Neural progenitor cell (in vitro differentiated cells): ENCODE measurements around the gene EMC8. TPM values are rescaled to one million over a fixed set of nuclear protein-coding genes. Genes with fewer than 3 reads are reported as not detected.

Source experiments
- DNase-seq: peaks from one replicate; pipeline ENCODE4 v3.0.0-alpha.2; 2016; ENCODE audit warnings: low spot score
- H2AFZ ChIP-seq: fragments of 200-600 bp; sonication (generic); replicated peaks from 2 replicates; pipeline ENCODE4 v1.6.1; 2016; ENCODE audit warnings: antibody characterized with exemption
- H3F3A ChIP-seq: fragments of 200-600 bp; sonication (generic); 2 replicates; pipeline ENCODE4 v1.6.1; 2016; ENCODE audit warnings: antibody characterized with exemption, low read depth
- H3K27ac ChIP-seq: fragments of 200-600 bp; sonication (generic); 2 replicates; pipeline ENCODE4 v1.5.1; 2016; ENCODE audit warnings: mild to moderate bottlenecking
- H3K27me3 ChIP-seq: fragments of 200-600 bp; sonication (generic); 2 replicates; pipeline ENCODE4 v1.6.1; 2016; ENCODE audit warnings: mild to moderate bottlenecking, moderate library complexity
- H3K36me3 ChIP-seq: fragments of 200-600 bp; sonication (generic); 2 replicates; pipeline ENCODE4 v1.5.1; 2016
- H3K4me1 ChIP-seq: fragments of 200-600 bp; sonication (generic); 2 replicates; pipeline ENCODE4 v1.6.1; 2016; ENCODE audit warnings: mixed run types
- H3K4me2 ChIP-seq: fragments of 200-600 bp; sonication (generic); 2 replicates; pipeline ENCODE4 v1.6.1; 2016
- H3K4me3 ChIP-seq: fragments of 200-600 bp; sonication (generic); 2 replicates; pipeline ENCODE4 v1.5.1; 2016
- H3K79me2 ChIP-seq: fragments of 200-600 bp; sonication (generic); 2 replicates; pipeline ENCODE4 v1.6.1; 2016; ENCODE audit warnings: low read depth
- H3K9ac ChIP-seq: fragments of 200-600 bp; sonication (generic); 2 replicates; pipeline ENCODE4 v1.6.1; 2016
- H3K9me3 ChIP-seq: fragments of 200-600 bp; sonication (generic); 2 replicates; pipeline ENCODE4 v1.5.1; 2016; ENCODE audit warnings: low read depth
- H4K20me1 ChIP-seq: fragments of 200-600 bp; sonication (generic); 2 replicates; pipeline ENCODE4 v1.6.1; 2016; ENCODE audit warnings: low read depth
- H3K27ac Mint-ChIP-seq: 3 replicates; pipeline ENCODE4 v1.8.0; 2021; ENCODE audit warnings: mixed read lengths
- H3K27me3 Mint-ChIP-seq: 2 replicates; pipeline ENCODE4 v1.8.0; 2022; ENCODE audit warnings: low read depth, mild to moderate bottlenecking, inconsistent platforms, moderate library complexity, mixed read lengths; ENCODE audit not compliant: insufficient read depth
- H3K36me3 Mint-ChIP-seq: 3 replicates; pipeline ENCODE4 v1.8.0; 2021; ENCODE audit warnings: mixed read lengths
- H3K4me1 Mint-ChIP-seq: 3 replicates; pipeline ENCODE4 v1.8.0; 2021; ENCODE audit warnings: mixed read lengths
- H3K4me3 Mint-ChIP-seq: 3 replicates; pipeline ENCODE4 v1.8.0; 2021; ENCODE audit warnings: mild to moderate bottlenecking, moderate library complexity, mixed read lengths
- H3K9me3 Mint-ChIP-seq: 3 replicates; pipeline ENCODE4 v1.8.0; 2020; ENCODE audit warnings: mixed read lengths
- CTCF ChIP-seq: fragments of 200-600 bp; sonication (generic); IDR thresholded peaks from 2 replicates; pipeline ENCODE4 v1.5.1; 2017; ENCODE audit warnings: antibody characterized with exemption, mild to moderate bottlenecking
- EZH2 ChIP-seq: fragments of 200-600 bp; sonication (generic); IDR thresholded peaks from 2 replicates; pipeline ENCODE4 v1.6.1; 2017; ENCODE audit warnings: antibody characterized with exemption, mild to moderate bottlenecking, moderate library complexity
- EZH2phosphoT487 ChIP-seq: fragments of 200-600 bp; sonication (generic); IDR thresholded peaks from 2 replicates; pipeline ENCODE4 v1.6.1; 2017; ENCODE audit warnings: antibody characterized with exemption
- total RNA-seq: library from RNA; depleted of rRNA; stranded (reverse); fragments of >200 nt; gene quantifications from 2 replicates; pipeline ENCODE4 v1.2.3, GENCODE V29; 2015; ENCODE audit warnings: low replicate concordance

Gene EMC8
- total RNA-seq, 1 donor from 2014 or later: 25.1 TPM

DNA sequence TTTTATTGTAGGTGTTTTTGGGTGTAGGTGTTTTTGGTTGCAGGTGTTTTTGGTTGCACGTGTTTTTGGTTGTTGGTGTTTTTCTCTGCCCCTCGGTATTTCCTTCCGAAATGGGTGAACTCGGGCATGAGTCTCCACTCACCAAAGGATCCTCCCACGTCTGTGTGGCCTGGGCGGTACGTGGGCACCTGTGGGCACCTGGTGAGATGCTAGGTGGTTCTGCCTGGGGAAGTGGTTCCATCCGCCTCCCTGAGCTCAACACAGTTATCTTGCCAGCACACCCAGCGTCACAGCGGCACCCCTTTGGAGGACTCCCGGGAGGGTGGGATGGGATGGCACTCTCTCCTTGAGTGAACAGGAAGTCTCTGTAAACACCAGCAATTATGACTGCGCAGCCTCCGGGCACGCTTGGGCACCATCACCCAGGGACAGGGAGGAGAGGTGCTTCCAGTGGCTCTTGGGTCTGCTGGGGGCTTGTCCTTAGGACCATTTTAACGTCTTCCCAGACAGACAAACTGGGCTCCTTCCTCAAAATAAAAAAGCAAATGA is 29.9 kb upstream of the EMC8 start:
- Histone ChIP-seq H3K4me2 (no peak overlapping the region), H3K36me3 (no peaks in the 10 kb centered on the region), H3K9ac (no peak overlapping the region), H3K27me3 (no peaks in the 10 kb centered on the region), H3K4me1 (no peaks in the 10 kb centered on the region), H3K79me2 (no peaks in the 10 kb centered on the region), H4K20me1 (no peaks in the 10 kb centered on the region), H3K4me3 (no peak overlapping the region), H3K9me3 (no peaks in the 10 kb centered on the region), H3K27ac (no peak overlapping the region), H3F3A (no peaks in the 10 kb centered on the region), H2AFZ (no peak overlapping the region)
- Mint-ChIP-seq H3K4me3 (no peak overlapping the region), H3K36me3 (no peaks in the 10 kb centered on the region), H3K27me3 (peaks cover 16% of the 10 kb centered on the region), H3K9me3 (peaks cover 15% of the 10 kb centered on the region), H3K4me1 (no peaks in the 10 kb centered on the region), H3K27ac (no peak overlapping the region)
- no peak for DNase-seq
- TF ChIP-seq EZH2phosphoT487 (no peak), EZH2 (no peak), CTCF (no peak)

DNA sequence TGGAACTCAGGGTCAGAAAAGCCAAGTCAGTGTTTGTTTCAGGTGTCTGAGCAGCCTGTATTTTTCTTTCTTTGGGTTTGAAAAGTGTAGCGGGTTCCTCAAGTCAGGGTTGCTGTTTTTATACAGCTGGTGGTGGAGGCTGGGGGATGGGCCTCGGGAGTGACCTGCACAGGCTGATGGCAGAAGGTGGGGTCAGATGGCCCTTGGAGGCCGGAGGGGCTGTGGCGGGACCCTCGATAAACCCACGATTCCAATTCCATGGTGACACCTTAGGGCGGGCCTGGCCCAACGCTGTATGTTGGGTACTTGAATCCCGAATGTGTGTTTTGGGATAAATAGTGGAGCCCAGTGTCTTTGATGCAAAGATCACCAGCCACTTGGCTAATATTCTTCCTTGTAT is 28.8 kb upstream of the EMC8 start:
- no peak overlapping the region for H3K4me3 Mint-ChIP-seq

DNA sequence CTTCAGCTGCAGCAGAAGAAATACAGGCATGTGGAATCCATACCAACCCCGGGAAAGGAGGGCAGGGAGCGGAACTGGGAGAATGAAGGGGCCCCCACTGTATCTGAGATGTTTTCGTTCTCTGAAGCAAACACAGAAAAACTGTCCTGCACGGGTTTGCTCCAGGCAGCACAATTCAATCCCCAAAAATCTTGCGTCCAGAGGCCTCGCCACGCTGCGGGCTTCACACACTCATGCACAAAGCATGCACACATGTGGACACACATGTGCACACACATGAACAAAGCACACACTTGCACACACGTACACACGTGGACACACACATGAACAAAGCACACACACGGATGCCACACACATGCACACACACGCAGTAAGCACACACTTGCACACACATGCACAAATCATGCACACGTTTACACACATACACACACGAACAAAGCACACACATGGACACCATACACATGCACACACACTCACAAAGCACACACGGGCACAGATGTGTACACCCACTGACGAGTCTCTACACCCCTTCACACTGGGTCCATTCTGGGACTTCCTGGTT is 27.4 kb upstream of the EMC8 start:
- Histone ChIP-seq H3K27ac (no peak overlapping the region), H3K79me2 (no peaks in the 10 kb centered on the region), H3K36me3 (no peaks in the 10 kb centered on the region), H3K9ac (no peak overlapping the region), H3K4me2 (no peak overlapping the region), H3K4me1 (no peaks in the 10 kb centered on the region), H3K4me3 (no peak overlapping the region), H3F3A (no peaks in the 10 kb centered on the region), H3K27me3 (peaks cover 4% of the 10 kb centered on the region), H4K20me1 (no peaks in the 10 kb centered on the region), H3K9me3 (no peaks in the 10 kb centered on the region), H2AFZ (no peak overlapping the region)
- H3K4me3 Mint-ChIP-seq: no peak overlapping the region
- peaks cover 8% of the 10 kb centered on the region for H3K27me3 Mint-ChIP-seq
- H3K27ac Mint-ChIP-seq: peak overlapping the region; percentile 44
- peaks cover 3% of the 10 kb centered on the region for H3K4me1 Mint-ChIP-seq
- H3K9me3 Mint-ChIP-seq: peaks cover 5% of the 10 kb centered on the region
- TF ChIP-seq EZH2phosphoT487: no peak
- TF ChIP-seq EZH2: no peak
- no peak for TF ChIP-seq CTCF
- no peaks in the 10 kb centered on the region for H3K36me3 Mint-ChIP-seq
- DNase-seq: no peak

More for the DNA sequence above, 28.8 kb upstream of the EMC8 start:
- Histone ChIP-seq H2AFZ (no peak overlapping the region), H3K4me3 (no peak overlapping the region), H3K27me3 (no peaks in the 10 kb centered on the region), H3K27ac (no peak overlapping the region), H4K20me1 (no peaks in the 10 kb centered on the region), H3K9ac (no peak overlapping the region), H3K4me2 (no peak overlapping the region), H3K4me1 (no peaks in the 10 kb centered on the region), H3F3A (no peaks in the 10 kb centered on the region), H3K9me3 (no peaks in the 10 kb centered on the region), H3K36me3 (no peaks in the 10 kb centered on the region), H3K79me2 (no peaks in the 10 kb centered on the region)
- DNase-seq: no peak
- no peak for TF ChIP-seq EZH2
- no peak for TF ChIP-seq CTCF
- TF ChIP-seq EZH2phosphoT487: no peak
- Mint-ChIP-seq H3K27me3 (peaks cover 16% of the 10 kb centered on the region), H3K9me3 (peaks cover 11% of the 10 kb centered on the region), H3K4me1 (no peaks in the 10 kb centered on the region), H3K36me3 (no peaks in the 10 kb centered on the region), H3K27ac (no peak overlapping the region)
